ENCODE measurements around the gene TNFSF13.

The TNFSF13 gene

GRCh38 chr17:7559320-7560171 lies 996 bp downstream of the TNFSF13 start:
- no peak for TF ChIP-seq GATA3 (IDR thresholded peaks at IDR 0.05; ENCODE audit: low read depth, low read length)

- TF ChIP-seq GATA2 (IDR thresholded peaks at IDR 0.05; ENCODE audit: low read depth, low read length) (no peak), GATA3 (IDR thresholded peaks at IDR 0.05; ENCODE audit: low read depth, low read length) (no peak)
Observed at GRCh38 chr17:7560172-7561027, 1.9 kb downstream of the TNFSF13 start.

- no peak for TF ChIP-seq GATA3 (IDR thresholded peaks at IDR 0.05; ENCODE audit: low read depth, low read length)
- TF ChIP-seq GATA2 (IDR thresholded peaks at IDR 0.05; ENCODE audit: low read depth, low read length) = no peak
Observed at GRCh38 chr17:7561028-7561575, 2.6 kb downstream of the TNFSF13 start.

- TF ChIP-seq GATA2 (IDR thresholded peaks at IDR 0.05; ENCODE audit: low read depth, low read length) (no peak), GATA3 (IDR thresholded peaks at IDR 0.05; ENCODE audit: low read depth, low read length) (no peak)
Observed at GRCh38 chr17:7561589-7562207, 3.1 kb downstream of the TNFSF13 start, which contains the start of gene SENP3. Gene SENP3, plus strand, starts transcription at chr17:7561919. Its CDS starts 1,158 bp downstream, at chr17:7563077.

- TF ChIP-seq GATA2 (IDR thresholded peaks at IDR 0.05; ENCODE audit: low read depth, low read length) (no peak), GATA3 (IDR thresholded peaks at IDR 0.05; ENCODE audit: low read depth, low read length) (no peak)
Observed at GRCh38 chr17:7562208-7562605, 3.7 kb downstream of the TNFSF13 start.

GRCh38 chr17:7563115-7563869 lies 4.7 kb downstream of the TNFSF13 start:
- TF ChIP-seq GATA2 (IDR thresholded peaks at IDR 0.05; ENCODE audit: low read depth, low read length) = no peak
- no peak for TF ChIP-seq GATA3 (IDR thresholded peaks at IDR 0.05; ENCODE audit: low read depth, low read length)

GRCh38 chr17:7569571-7569970 lies 11.0 kb downstream of the TNFSF13 start:
- TF ChIP-seq GATA2 (IDR thresholded peaks at IDR 0.05; ENCODE audit: low read depth, low read length) (no peak), GATA3 (IDR thresholded peaks at IDR 0.05; ENCODE audit: low read depth, low read length) (no peak)

GRCh38 chr17:7570351-7570750 lies 11.8 kb downstream of the TNFSF13 start:
- TF ChIP-seq GATA2 (IDR thresholded peaks at IDR 0.05; ENCODE audit: low read depth, low read length) (no peak), GATA3 (IDR thresholded peaks at IDR 0.05; ENCODE audit: low read depth, low read length) (no peak)

- TF ChIP-seq GATA3 (IDR thresholded peaks at IDR 0.05; ENCODE audit: low read depth, low read length) = no peak
- no peak for TF ChIP-seq GATA2 (IDR thresholded peaks at IDR 0.05; ENCODE audit: low read depth, low read length)
Observed at GRCh38 chr17:7572338-7572587, 13.7 kb downstream of the TNFSF13 start.

GRCh38 chr17:7572588-7573323 lies 14.2 kb downstream of the TNFSF13 start:
- TF ChIP-seq GATA3 (IDR thresholded peaks at IDR 0.05; ENCODE audit: low read depth, low read length) (no peak), GATA2 (IDR thresholded peaks at IDR 0.05; ENCODE audit: low read depth, low read length) (no peak)

- TF ChIP-seq GATA2 (IDR thresholded peaks at IDR 0.05; ENCODE audit: low read depth, low read length) = no peak
- no peak for TF ChIP-seq GATA3 (IDR thresholded peaks at IDR 0.05; ENCODE audit: low read depth, low read length)
Observed at GRCh38 chr17:7573324-7574080, 15.0 kb downstream of the TNFSF13 start.
